Ovary (tissue), 3 donors: Measurements from ENCODE around the gene CACNG5.

Experiments
- CTCF ChIP-seq, 3 donors: fragments of 450-650 bp in 2 of 3; fragments of 200-600 bp in 1 of 3; IDR thresholded peaks; one replicate each; pipeline versions ENCODE4 v1.5.1 to v1.8.0; 2016 to 2022; ENCODE audit warnings: antibody characterized with exemption in 3 of 3, mild to moderate bottlenecking in 1 of 3
- EP300 ChIP-seq: sonication (generic); formaldehyde crosslinking; IDR thresholded peaks from one replicate; pipeline ENCODE4 v1.6.1; 2017; ENCODE audit warnings: antibody characterized with exemption
- POLR2A ChIP-seq: fragments of 450-650 bp; IDR thresholded peaks from one replicate; pipeline ENCODE4 v1.6.1; 2017; ENCODE audit warnings: antibody characterized with exemption, mild to moderate bottlenecking, moderate library complexity
- donor health status: DM: no; HTN: no; CAD: no.

DNA sequence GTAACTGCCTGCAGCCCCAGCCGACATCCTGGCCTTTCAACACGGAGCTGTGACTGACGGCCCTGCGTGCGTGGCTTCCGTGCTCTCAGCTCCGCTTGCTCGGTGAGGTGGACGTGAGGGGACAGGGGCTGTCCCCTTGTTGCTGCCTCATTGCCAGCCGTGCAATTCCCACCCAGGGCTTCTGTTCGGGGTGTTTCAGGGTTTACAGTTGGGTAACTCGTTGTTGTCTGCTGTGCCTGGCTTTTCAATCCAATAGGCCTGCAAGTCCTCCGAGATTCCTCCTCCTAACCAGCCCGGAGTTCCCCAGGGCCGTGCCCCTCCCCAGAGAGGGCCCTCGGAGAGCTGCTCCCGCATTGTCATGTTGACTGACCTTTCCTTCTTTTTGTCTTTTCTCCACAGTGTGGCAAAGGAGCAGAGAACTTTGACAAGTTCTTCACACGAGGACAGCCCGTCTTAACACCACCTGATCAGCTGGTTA is 31.4 kb upstream of the CACNG5 start:
- TF ChIP-seq POLR2A (no peak), CTCF (IDR thresholded peaks at IDR 0.05) (no peak), EP300 (no peak)
